ENCODE measurements around the gene RNF43. TPM values are rescaled to one million over a fixed set of nuclear protein-coding genes. Genes with fewer than 3 reads are reported as not detected.

Gene RNF43
- total RNA-seq, 1 experiment from 2014 or later: 42.2 TPM

DNA sequence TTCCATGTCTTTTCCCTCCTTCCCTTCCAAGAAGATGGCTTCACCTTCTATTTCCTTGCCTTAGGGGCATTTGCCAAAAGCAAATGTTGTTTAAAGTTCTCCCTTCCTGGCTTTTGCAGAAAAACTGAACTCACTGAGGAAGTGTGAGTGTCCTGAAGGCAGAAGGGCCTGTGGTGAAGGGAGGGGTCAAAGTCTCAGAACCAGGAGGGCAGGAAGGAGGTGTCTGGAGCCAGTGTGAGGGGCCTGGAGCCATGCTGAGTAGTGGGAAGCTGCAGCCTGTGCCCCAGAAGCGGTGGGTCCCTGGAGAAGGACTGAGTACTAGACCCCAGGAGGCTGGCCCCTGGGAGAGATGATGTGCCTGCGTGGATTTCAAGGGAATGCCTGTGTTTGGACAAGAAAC, 41.5 kb downstream of the RNF43 start:
- intact Hi-C loops (cut with micrococcal nuclease): no loop called here
- H4K20me1 ChIP-seq (ENCODE audit: insufficient read depth): no peaks in the 10 kb centered on the region
- no peak overlapping the region for H3K9ac ChIP-seq (ENCODE audit: low read length)
- no peaks in the 10 kb centered on the region for H3K9me2 ChIP-seq (ENCODE audit: insufficient read depth)
- ChIA-PET RAD21 (ENCODE audit: low non-redundant PET in 1 of 2, low total read pairs in 2 of 2, uncharacterized antibody in 2 of 2, unreplicated experiment in 2 of 2) (no interaction called here), CTCF (interaction anchor here (2.2 kb wide), 1 partner anchor 42 kb away, joined by 6 read pairs; the partner anchor contains the start of gene RNF43), POLR2A (no interaction called here)
- H3K27ac ChIP-seq (ENCODE audit: low read depth, low read length): no peak overlapping the region
- peaks cover 88% of the 10 kb centered on the region for H3K79me2 ChIP-seq (ENCODE audit: insufficient read depth, low read length)
- no peaks in the 10 kb centered on the region for H3K9me3 ChIP-seq (ENCODE audit: control insufficient read depth in 1 of 2, insufficient read depth in 1 of 2, low read depth in 1 of 2, low read length in 2 of 2)
- H3K36me3 ChIP-seq (ENCODE audit: control insufficient read depth in 1 of 2, insufficient read depth in 2 of 2, low read length in 2 of 2): peaks cover 0 to 15% of the 10 kb centered on the region in 2 experiments; a peak in 3 of 4 replicates
- TF ChIP-seq ZFX (IDR thresholded peaks at IDR 0.05) (no peak), EZH2 (IDR thresholded peaks at IDR 0.05) (no peak), POLR2A (IDR thresholded peaks at IDR 0.05; ENCODE audit: borderline replicate concordance, extremely low read depth, insufficient read depth, insufficient read length) (no peak), RAD21 (IDR thresholded peaks at IDR 0.05; ENCODE audit: low read depth) (no peak), ELF1 (IDR thresholded peaks at IDR 0.05; ENCODE audit: borderline replicate concordance, low read depth) (no peak), CEBPB (IDR thresholded peaks at IDR 0.05; ENCODE audit: low read depth) (no peak), SRF (IDR thresholded peaks at IDR 0.05; ENCODE audit: low read depth) (no peak), ZNF274 (IDR thresholded peaks at IDR 0.05; ENCODE audit: low read depth, low read length) (no peak)
- TF ChIP-seq, protein P1, sequence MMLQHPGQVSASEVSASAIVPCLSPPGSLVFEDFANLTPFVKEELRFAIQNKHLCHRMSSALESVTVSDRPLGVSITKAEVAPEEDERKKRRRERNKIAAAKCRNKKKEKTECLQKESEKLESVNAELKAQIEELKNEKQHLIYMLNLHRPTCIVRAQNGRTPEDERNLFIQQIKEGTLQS (IDR thresholded peaks at IDR 0.05): no peak
- TF ChIP-seq, protein P2, sequence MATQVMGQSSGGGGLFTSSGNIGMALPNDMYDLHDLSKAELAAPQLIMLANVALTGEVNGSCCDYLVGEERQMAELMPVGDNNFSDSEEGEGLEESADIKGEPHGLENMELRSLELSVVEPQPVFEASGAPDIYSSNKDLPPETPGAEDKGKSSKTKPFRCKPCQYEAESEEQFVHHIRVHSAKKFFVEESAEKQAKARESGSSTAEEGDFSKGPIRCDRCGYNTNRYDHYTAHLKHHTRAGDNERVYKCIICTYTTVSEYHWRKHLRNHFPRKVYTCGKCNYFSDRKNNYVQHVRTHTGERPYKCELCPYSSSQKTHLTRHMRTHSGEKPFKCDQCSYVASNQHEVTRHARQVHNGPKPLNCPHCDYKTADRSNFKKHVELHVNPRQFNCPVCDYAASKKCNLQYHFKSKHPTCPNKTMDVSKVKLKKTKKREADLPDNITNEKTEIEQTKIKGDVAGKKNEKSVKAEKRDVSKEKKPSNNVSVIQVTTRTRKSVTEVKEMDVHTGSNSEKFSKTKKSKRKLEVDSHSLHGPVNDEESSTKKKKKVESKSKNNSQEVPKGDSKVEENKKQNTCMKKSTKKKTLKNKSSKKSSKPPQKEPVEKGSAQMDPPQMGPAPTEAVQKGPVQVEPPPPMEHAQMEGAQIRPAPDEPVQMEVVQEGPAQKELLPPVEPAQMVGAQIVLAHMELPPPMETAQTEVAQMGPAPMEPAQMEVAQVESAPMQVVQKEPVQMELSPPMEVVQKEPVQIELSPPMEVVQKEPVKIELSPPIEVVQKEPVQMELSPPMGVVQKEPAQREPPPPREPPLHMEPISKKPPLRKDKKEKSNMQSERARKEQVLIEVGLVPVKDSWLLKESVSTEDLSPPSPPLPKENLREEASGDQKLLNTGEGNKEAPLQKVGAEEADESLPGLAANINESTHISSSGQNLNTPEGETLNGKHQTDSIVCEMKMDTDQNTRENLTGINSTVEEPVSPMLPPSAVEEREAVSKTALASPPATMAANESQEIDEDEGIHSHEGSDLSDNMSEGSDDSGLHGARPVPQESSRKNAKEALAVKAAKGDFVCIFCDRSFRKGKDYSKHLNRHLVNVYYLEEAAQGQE (IDR thresholded peaks at IDR 0.05; ENCODE audit: low read depth): no peak
- TF ChIP-seq, protein P3, sequence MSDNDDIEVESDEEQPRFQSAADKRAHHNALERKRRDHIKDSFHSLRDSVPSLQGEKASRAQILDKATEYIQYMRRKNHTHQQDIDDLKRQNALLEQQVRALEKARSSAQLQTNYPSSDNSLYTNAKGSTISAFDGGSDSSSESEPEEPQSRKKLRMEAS (IDR thresholded peaks at IDR 0.05): no peak
- ATAC-seq (no peak), DNase-seq (ENCODE audit: low read depth, low spot score) (no peak)
- H3K4me2 ChIP-seq (ENCODE audit: low read length): no peak overlapping the region
- H3K27me3 ChIP-seq (ENCODE audit: insufficient read depth, low read length): no peaks in the 10 kb centered on the region
- no peak overlapping the region for H2AFZ ChIP-seq (ENCODE audit: low read depth, low read length, poor library complexity, severe bottlenecking)
- no peak overlapping the region for H3K4me3 ChIP-seq (replicated peaks in 1 of 2; ENCODE audit: low read depth in 1 of 2, low read length in 2 of 2)
- H3K4me1 ChIP-seq (ENCODE audit: control insufficient read depth in 1 of 2, insufficient read depth in 2 of 2, low read length in 2 of 2): peaks cover 49 to 50% of the 10 kb centered on the region in 2 experiments
- BruUV-seq (replicated peaks): no TSS peak
